Mucosa of rectum (tissue), 2 donors: ENCODE measurements around the gene ASTN2.

Experiments used
- H3K27ac ChIP-seq, 2 donors: one replicate each; pipeline ENCODE4 v1.7.0; 2013; ENCODE audit warnings: inconsistent platforms in 2 of 2, low read depth in 2 of 2, low read length in 2 of 2
- H3K27me3 ChIP-seq, 2 donors: one replicate each; pipeline ENCODE4 v1.7.0; 2013; ENCODE audit warnings: low read length in 2 of 2; ENCODE audit not compliant: control insufficient read depth in 2 of 2, insufficient read depth in 2 of 2
- H3K36me3 ChIP-seq, 2 donors: one replicate each; pipeline ENCODE4 v1.7.0; 2013; ENCODE audit warnings: low read length in 2 of 2; ENCODE audit not compliant: control insufficient read depth in 2 of 2, insufficient read depth in 2 of 2
- H3K4me1 ChIP-seq, 2 donors: one replicate each; pipeline ENCODE4 v1.7.0; 2013; ENCODE audit warnings: low read length in 2 of 2, mild to moderate bottlenecking in 1 of 2; ENCODE audit not compliant: control insufficient read depth in 2 of 2, insufficient read depth in 2 of 2
- H3K4me3 ChIP-seq, 2 donors: one replicate each; pipeline ENCODE4 v1.7.0; 2013; ENCODE audit warnings: low read length in 2 of 2
- H3K9ac ChIP-seq, 2 donors: one replicate each; pipeline ENCODE4 v1.7.0; 2013; ENCODE audit warnings: low read length in 2 of 2, low read depth in 1 of 2, mild to moderate bottlenecking in 1 of 2
- H3K9me3 ChIP-seq, 2 donors: one replicate each; pipeline ENCODE4 v1.7.0; 2013; ENCODE audit warnings: low read length in 2 of 2; ENCODE audit not compliant: control insufficient read depth in 2 of 2
- donor health status: healthy.
- donor health status: Normal muscosa, but diverticular disease.

Gene ASTN2

GRCh38 chr9:116704470-116704869, 710.4 kb downstream of the ASTN2 start:
- H3K9ac ChIP-seq, result no peak overlapping the region
- H3K36me3 ChIP-seq, result peaks cover 2 to 6% of the 10 kb centered on the region in 2 donors
- H3K4me3 ChIP-seq, result no peak overlapping the region
- H3K27me3 ChIP-seq, result no peaks in the 10 kb centered on the region
- H3K4me1 ChIP-seq, result no peaks in the 10 kb centered on the region
- no peaks in the 10 kb centered on the region for H3K9me3 ChIP-seq
- H3K27ac ChIP-seq, result no peak overlapping the region

DNA sequence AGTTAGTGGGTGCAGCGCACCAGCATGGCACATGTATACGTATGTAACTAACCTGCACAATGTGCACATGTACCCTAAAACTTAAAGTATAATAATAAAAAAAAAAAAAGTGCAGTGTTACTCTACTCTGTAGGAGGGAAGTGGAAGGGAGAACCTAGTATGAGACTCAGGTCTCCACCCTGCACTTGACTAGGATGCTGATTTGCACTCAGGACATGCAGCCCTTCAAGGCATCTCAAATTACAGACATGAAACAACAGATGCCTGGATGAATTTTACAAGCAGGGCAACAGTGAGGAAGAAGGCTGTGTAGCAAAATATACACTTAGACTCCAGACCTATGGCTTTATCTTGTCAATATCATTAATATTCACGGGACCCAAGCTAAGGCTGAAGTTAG, 711.2 kb downstream of the ASTN2 start:
- no peaks in the 10 kb centered on the region for H3K4me1 ChIP-seq
- H3K9me3 ChIP-seq, result no peaks in the 10 kb centered on the region
- H3K4me3 ChIP-seq, result no peak overlapping the region
- H3K36me3 ChIP-seq, result peaks cover 11 to 14% of the 10 kb centered on the region in 2 donors
- H3K27ac ChIP-seq, result no peak overlapping the region
- H3K27me3 ChIP-seq, result no peaks in the 10 kb centered on the region
- no peak overlapping the region for H3K9ac ChIP-seq

DNA sequence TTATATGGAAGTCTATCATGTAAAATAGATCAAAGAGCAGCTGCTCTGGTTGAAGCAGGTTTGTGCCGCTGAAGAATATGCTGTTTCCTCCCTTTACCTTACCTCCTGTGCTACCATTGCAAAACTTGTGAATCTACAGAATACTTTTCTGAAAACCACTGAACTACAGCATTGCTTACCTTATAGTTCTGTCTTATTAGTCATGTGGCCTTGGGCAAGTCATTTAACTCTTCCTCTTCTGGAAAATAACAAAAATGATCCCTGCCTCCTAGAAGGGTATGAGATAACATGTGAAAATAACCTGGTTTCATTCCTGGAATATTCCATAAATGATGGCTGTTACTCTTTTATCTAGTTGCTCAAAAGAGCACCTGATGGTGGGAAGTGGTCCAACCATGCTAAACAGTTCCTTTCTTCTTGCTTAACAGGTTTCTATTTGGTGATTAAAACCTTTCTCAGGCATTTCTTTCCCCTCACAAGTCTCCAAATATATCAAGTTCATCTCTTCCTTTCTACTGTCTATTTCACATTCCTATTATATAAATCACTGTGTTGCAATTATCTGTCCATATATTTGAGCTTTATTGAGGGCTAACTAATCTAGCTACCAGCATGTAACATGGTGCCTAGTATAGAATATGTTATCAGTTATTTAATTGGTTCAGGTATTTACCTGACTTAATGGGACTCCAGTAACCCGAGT, 712.8 kb downstream of the ASTN2 start:
- Histone ChIP-seq H3K36me3 (peaks cover 22 to 24% of the 10 kb centered on the region in 2 donors), H3K27ac (no peak overlapping the region), H3K9ac (no peak overlapping the region), H3K9me3 (no peaks in the 10 kb centered on the region), H3K27me3 (no peaks in the 10 kb centered on the region), H3K4me1 (no peaks in the 10 kb centered on the region), H3K4me3 (no peak overlapping the region)

GRCh38 chr9:116700882-116701865, 713.7 kb downstream of the ASTN2 start:
- no peaks in the 10 kb centered on the region for H3K27me3 ChIP-seq
- H3K9me3 ChIP-seq, result no peaks in the 10 kb centered on the region
- H3K27ac ChIP-seq, result no peak overlapping the region
- H3K36me3 ChIP-seq, result peaks cover 22 to 24% of the 10 kb centered on the region in 2 donors
- H3K4me3 ChIP-seq, result no peak overlapping the region
- H3K4me1 ChIP-seq, result no peaks in the 10 kb centered on the region
- H3K9ac ChIP-seq, result no peak overlapping the region

DNA sequence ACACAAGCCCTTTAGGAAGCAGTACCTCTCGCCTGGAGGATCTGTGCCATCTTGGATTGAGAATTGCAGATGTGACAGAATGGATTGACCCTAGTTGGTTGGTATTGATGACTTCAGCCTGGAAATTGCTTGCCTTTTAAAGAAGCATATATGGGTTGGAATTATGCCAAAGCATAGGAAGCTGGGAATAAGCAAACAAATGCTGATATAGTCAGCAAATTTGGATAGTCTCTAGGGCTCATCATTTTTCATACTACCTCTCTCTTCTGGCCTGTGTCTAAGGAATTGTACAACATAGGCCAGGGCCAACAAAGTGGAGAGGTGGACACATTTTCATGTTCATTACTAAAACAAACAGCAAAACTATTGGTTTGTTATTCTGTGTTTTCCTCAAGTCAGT, 714.6 kb downstream of the ASTN2 start:
- Histone ChIP-seq H3K4me3 (no peak overlapping the region), H3K36me3 (peaks cover 22 to 24% of the 10 kb centered on the region in 2 donors), H3K27me3 (no peaks in the 10 kb centered on the region), H3K9ac (no peak overlapping the region), H3K27ac (no peak overlapping the region), H3K4me1 (no peaks in the 10 kb centered on the region), H3K9me3 (no peaks in the 10 kb centered on the region)

DNA sequence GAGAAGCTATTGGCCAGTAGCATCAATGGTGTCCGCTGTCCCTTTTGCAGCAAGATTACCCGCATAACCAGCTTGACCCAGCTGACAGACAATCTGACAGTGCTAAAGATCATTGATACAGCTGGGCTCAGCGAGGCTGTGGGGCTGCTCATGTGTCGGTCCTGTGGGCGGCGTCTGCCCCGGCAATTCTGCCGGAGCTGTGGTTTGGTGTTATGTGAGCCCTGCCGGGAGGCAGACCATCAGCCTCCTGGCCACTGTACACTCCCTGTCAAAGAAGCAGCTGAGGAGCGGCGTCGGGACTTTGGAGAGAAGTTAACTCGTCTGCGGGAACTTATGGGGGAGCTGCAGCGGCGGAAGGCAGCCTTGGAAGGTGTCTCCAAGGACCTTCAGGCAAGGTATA, 717.0 kb downstream of the ASTN2 start:
- Histone ChIP-seq H3K4me1 (peaks cover 0 to 3% of the 10 kb centered on the region in 2 donors), H3K27ac (no peak overlapping the region), H3K9ac (no peak overlapping the region), H3K9me3 (no peaks in the 10 kb centered on the region), H3K27me3 (no peaks in the 10 kb centered on the region), H3K4me3 (no peak overlapping the region), H3K36me3 (peaks cover 22 to 24% of the 10 kb centered on the region in 2 donors)

DNA sequence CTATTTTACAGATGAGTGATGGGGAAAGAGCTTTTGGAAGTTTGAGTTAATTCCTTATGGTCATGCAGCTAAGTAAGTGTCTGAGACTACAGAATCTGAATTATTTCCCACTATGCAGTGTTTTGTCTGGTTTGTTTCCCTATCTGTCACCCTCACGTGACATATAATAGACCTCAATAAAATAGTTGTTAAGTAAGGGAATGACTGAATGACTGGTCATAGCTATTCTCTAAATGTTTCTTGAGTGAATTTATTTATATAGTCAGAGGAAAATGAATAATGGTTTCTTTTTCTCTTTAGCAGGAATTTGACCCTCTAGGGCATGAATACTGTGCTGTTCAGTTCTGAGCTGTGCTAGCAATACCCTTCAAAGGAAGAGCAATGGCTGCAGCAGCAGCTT, 717.5 kb downstream of the ASTN2 start:
- Histone ChIP-seq H3K4me1 (peaks cover 0 to 3% of the 10 kb centered on the region in 2 donors), H3K9ac (no peak overlapping the region), H3K27ac (no peak overlapping the region), H3K27me3 (no peaks in the 10 kb centered on the region), H3K9me3 (no peaks in the 10 kb centered on the region), H3K36me3 (peaks cover 22 to 24% of the 10 kb centered on the region in 2 donors), H3K4me3 (no peak overlapping the region)

DNA sequence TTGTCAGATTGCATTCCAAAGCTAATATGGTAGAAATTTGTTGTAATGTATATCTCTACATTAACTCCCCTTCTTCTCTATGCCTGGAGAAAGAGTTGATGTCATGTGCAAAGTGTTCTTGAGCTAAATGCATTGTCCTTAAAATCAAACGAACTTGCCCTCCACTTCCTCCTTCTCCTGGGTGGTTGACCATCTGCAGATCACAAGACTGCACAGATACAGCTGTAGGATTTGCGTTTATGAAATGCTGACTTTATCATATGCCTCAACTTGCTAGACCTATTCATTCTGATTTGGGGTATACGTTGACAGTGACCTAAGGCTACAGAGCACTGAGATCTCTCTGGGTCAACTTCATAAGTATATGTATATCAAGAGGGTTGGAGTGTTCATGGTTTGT, 719.4 kb downstream of the ASTN2 start:
- no peak overlapping the region for H3K9ac ChIP-seq
- H3K27ac ChIP-seq, result no peak overlapping the region
- no peak overlapping the region for H3K4me3 ChIP-seq
- peaks cover 2 to 3% of the 10 kb centered on the region in 2 donors for H3K4me1 ChIP-seq
- peaks cover 22 to 24% of the 10 kb centered on the region in 2 donors for H3K36me3 ChIP-seq
- H3K27me3 ChIP-seq, result no peaks in the 10 kb centered on the region
- no peaks in the 10 kb centered on the region for H3K9me3 ChIP-seq

- Histone ChIP-seq H3K27me3 (no peaks in the 10 kb centered on the region), H3K9me3 (no peaks in the 10 kb centered on the region), H3K4me3 (no peak overlapping the region), H3K36me3 (peaks cover 19 to 22% of the 10 kb centered on the region in 2 donors), H3K4me1 (peaks cover 2 to 7% of the 10 kb centered on the region in 2 donors), H3K27ac (no peak overlapping the region), H3K9ac (no peak overlapping the region)
Observed at GRCh38 chr9:116694785-116695291, 720.0 kb downstream of the ASTN2 start.

DNA sequence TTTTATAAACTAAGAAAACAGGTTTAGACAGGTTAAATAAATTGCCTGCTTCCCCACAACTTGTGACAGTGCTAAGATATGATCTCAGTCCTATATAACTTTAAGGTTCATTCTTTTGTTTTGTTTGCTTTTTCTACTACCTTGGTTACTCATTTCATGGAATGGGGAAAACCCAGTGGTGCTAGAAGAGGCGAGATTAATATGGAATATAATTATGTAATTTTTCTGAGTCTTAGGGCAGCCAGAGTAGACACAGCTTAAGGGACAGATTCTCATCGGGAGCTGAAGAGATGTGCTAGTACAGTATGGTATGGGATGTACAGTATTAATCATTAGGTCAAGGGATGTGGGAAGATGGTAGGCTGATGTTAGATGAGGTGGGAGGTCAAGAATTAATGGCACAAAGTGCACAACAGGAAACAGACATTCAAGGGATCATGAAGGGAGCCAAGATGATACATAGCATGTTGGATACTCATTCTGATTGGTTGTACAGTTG, 721.6 kb downstream of the ASTN2 start:
- H3K4me1 ChIP-seq, result peaks cover 15 to 18% of the 10 kb centered on the region in 2 donors
- no peak overlapping the region for H3K4me3 ChIP-seq
- H3K9ac ChIP-seq, result no peak overlapping the region
- peaks cover 6 to 7% of the 10 kb centered on the region in 2 donors for H3K36me3 ChIP-seq
- H3K27me3 ChIP-seq, result no peaks in the 10 kb centered on the region
- no peaks in the 10 kb centered on the region for H3K9me3 ChIP-seq
- no peak overlapping the region for H3K27ac ChIP-seq
